ENCODE data around the gene PTPN3. TPM values are rescaled to one million over a fixed set of nuclear protein-coding genes. Genes with fewer than 3 reads are reported as not detected.

Gene PTPN3
- total RNA-seq, 1 experiment from 2014 or later: 20.8 TPM

DNA sequence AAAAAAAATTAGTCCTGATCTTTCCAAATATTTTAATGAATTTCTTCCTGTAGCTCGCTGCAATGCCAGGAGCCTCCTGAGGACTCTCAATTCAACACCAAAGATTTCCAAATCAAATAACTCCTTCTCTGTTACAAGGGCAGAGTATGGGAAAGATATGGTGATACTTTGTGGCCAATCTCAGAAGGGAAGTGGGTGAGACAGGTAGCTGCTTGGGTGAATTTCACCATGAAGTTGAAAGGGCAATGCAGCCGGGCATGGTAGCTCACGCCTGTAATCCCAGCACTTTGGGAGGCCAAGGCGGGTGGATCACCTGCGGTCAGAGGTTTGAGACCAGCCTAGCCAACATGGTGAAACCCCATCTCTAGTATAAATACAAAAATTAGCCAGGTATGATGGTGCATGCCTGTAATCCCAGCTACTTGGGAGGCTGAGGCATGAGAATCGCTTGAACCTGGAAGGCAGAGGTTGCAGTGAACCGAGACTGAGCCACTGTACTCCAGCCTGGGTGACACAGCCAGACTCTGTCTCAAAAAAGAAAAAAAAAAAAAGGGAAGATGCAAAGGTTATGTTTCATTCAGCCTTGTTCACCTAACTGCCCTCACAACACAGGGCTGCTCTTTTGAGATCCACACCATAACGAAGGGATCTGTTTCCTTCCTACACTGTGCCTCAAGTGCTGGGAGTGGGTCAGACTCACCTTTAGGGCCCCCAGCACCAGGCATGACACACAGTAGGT is 58.6 kb downstream of the PTPN3 start:
- intact Hi-C loops (cut with micrococcal nuclease): loop anchor here (1.0 to 10.0 kb wide), 2 partner anchors 81 to 215 kb away; no protein-coding TSS in a partner anchor
- no peaks in the 10 kb centered on the region for H3K9me3 ChIP-seq (ENCODE audit: control insufficient read depth in 1 of 2, insufficient read depth in 1 of 2, low read depth in 1 of 2, low read length in 2 of 2)
- no peaks in the 10 kb centered on the region for H4K20me1 ChIP-seq (ENCODE audit: insufficient read depth)
- peaks cover 0 to 8% of the 10 kb centered on the region in 2 experiments; a peak in 2 of 4 replicates for H3K4me1 ChIP-seq (ENCODE audit: control insufficient read depth in 1 of 2, insufficient read depth in 2 of 2, low read length in 2 of 2)
- no peak overlapping the region for H3K4me2 ChIP-seq (ENCODE audit: low read length)
- no peaks in the 10 kb centered on the region for H3K27me3 ChIP-seq (ENCODE audit: insufficient read depth, low read length)
- no peak overlapping the region for H3K4me3 ChIP-seq (replicated peaks in 1 of 2; ENCODE audit: low read depth in 1 of 2, low read length in 2 of 2)
- TF ChIP-seq, protein P1, sequence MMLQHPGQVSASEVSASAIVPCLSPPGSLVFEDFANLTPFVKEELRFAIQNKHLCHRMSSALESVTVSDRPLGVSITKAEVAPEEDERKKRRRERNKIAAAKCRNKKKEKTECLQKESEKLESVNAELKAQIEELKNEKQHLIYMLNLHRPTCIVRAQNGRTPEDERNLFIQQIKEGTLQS (IDR thresholded peaks at IDR 0.05): no peak
- TF ChIP-seq, protein P2, sequence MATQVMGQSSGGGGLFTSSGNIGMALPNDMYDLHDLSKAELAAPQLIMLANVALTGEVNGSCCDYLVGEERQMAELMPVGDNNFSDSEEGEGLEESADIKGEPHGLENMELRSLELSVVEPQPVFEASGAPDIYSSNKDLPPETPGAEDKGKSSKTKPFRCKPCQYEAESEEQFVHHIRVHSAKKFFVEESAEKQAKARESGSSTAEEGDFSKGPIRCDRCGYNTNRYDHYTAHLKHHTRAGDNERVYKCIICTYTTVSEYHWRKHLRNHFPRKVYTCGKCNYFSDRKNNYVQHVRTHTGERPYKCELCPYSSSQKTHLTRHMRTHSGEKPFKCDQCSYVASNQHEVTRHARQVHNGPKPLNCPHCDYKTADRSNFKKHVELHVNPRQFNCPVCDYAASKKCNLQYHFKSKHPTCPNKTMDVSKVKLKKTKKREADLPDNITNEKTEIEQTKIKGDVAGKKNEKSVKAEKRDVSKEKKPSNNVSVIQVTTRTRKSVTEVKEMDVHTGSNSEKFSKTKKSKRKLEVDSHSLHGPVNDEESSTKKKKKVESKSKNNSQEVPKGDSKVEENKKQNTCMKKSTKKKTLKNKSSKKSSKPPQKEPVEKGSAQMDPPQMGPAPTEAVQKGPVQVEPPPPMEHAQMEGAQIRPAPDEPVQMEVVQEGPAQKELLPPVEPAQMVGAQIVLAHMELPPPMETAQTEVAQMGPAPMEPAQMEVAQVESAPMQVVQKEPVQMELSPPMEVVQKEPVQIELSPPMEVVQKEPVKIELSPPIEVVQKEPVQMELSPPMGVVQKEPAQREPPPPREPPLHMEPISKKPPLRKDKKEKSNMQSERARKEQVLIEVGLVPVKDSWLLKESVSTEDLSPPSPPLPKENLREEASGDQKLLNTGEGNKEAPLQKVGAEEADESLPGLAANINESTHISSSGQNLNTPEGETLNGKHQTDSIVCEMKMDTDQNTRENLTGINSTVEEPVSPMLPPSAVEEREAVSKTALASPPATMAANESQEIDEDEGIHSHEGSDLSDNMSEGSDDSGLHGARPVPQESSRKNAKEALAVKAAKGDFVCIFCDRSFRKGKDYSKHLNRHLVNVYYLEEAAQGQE (IDR thresholded peaks at IDR 0.05; ENCODE audit: low read depth): no peak
- TF ChIP-seq POLR2AphosphoS5 (IDR thresholded peaks at IDR 0.05; ENCODE audit: low read depth, low read length): no peak
- no peak overlapping the region for H3K9ac ChIP-seq (ENCODE audit: low read length)
- no peak overlapping the region for H2AFZ ChIP-seq (ENCODE audit: low read depth, low read length, poor library complexity, severe bottlenecking)
- H3K36me3 ChIP-seq (ENCODE audit: control insufficient read depth in 1 of 2, insufficient read depth in 2 of 2, low read length in 2 of 2): peaks cover 0 to 10% of the 10 kb centered on the region in 2 experiments; a peak in 1 of 4 replicates
- H3K79me2 ChIP-seq (ENCODE audit: insufficient read depth, low read length): no peaks in the 10 kb centered on the region
- RAD21 ChIA-PET (ENCODE audit: low non-redundant PET in 1 of 2, low total read pairs in 2 of 2, uncharacterized antibody in 2 of 2, unreplicated experiment in 2 of 2): no interaction called here
- CTCF ChIA-PET: interaction anchor here (1.3 to 1.8 kb wide), 2 partner anchors 30 to 86 kb away, joined by 6 to 17 read pairs; no protein-coding TSS in a partner anchor
- DNase-seq (ENCODE audit: low read depth, low spot score) (no peak), ATAC-seq (no peak)
- POLR2A ChIA-PET: no interaction called here
- H3K9me2 ChIP-seq (ENCODE audit: insufficient read depth): no peaks in the 10 kb centered on the region
- BruUV-seq (replicated peaks): no TSS peak
- H3K27ac ChIP-seq (ENCODE audit: low read depth, low read length): no peak overlapping the region

Data from HCT116 (cell line).